DLD1 (cell line): ENCODE data around the gene RAD51B.

Source experiments
- in situ Hi-C: cut with HindIII; loops from 2 replicates; pipeline ENCODE4 v1.10.0; 2017; ENCODE audit warnings: low sequenced_read_pairs

The RAD51B gene

GRCh38 chr14:67833403-67833802 is 13.8 kb downstream of the RAD51B start:
- in situ Hi-C loops: no loop called here

GRCh38 chr14:67835596-67835995 is 16.0 kb downstream of the RAD51B start:
- in situ Hi-C loops: no loop called here

DNA sequence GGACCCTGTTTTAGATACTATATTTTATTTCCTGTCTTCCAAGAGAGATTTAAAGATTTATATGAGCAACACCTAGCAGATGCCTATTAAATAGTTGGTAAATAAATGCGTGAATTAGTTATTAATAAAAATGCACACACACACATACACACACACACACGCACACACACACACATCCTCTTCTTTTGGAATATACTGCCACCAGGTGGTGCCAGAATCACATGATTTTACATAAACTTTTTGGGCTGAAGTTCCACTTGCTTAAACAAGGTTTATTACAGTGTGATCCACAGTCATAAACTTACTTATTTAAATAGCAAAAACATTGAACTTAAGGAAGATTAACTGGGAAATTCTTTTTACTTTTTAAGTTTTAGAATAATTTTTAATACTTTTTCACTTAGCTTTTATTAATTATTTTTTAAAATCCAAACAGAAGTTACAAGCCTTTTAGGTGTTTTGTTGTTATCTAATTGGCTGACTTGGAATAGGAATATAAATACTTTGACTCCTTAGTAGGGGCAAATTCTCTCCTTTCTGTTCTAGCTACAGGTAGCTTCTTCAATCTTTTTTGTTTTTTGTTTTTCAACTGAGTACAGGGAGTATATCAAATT is 17.5 kb downstream of the RAD51B start:
- in situ Hi-C loops: no loop called here

GRCh38 chr14:67846029-67846610 is 26.5 kb downstream of the RAD51B start:
- in situ Hi-C loops: no loop called here

DNA sequence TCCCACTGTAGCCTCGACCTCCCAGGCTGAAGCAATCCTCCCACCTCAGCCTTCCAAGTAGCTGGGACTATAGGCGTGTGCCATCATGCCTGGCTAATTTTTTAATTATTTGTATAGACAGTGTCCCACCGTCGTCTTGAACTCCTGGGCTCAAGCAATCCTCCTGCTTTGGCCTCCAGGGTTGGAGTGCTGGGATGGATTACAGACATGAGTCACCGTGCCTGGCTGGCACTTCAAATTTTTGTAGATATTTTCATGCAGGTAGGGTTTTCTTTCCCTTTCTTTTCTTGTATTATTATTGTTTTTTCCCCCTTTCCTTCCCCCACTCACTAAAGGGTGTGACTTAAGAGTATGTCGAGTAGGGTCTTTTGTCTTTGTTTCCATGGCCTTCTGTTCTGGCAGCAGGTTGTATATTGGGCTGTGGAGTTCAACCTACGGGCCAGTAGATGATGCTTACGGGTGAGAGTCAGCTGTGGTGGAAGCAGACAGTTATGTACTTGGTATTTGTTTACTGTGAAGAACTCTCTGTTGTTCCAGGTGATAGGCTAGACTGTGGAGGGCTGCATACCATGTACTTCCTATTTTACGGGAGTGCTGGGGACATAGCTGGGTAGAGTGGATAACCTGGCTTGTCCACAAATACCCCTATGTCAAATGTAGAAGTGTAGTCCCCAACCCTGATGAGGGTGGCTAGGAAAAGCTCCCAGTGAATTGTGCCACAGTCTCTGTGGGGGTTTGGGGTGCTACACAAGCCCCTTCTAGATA is 30.7 kb downstream of the RAD51B start:
- in situ Hi-C loops: no loop called here

GRCh38 chr14:67851785-67852410 is 32.3 kb downstream of the RAD51B start:
- in situ Hi-C loops: no loop called here

DNA sequence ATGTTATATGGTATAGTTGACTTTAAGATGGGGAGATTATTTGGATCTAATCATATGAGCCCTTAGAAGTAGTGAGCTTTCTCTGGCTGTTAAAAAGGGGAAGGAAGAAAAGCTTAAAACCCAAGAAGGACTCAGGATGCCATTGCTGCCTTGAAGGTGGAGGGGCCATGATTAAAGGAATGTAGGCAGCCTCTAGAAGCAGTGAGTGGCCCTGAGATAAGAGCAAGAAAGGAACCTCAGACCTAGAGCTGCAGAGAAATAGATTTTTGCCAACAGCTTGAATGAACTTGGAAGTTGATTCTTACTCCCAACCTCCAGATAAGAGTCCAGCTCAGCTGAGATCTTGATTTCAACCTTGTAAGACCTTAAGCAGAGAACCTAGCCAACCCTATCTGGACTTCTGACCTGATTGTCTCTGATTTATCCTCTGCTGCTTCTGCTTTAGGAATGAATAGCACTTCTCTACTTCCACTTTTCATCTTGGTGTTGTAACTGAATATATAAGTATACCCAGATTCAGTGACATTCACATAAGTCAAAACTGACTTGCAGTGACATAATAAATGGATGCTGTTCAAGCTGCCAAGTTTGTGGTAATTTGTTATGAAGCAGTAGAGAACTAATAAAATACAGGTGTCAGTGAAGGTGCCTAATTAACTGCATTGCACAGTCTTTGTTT is 33.5 kb downstream of the RAD51B start:
- in situ Hi-C loops: no loop called here

- in situ Hi-C loops: no loop called here
These were observed 34.1 kb downstream of the RAD51B start for GRCh38 chr14:67853715-67854114.

DNA sequence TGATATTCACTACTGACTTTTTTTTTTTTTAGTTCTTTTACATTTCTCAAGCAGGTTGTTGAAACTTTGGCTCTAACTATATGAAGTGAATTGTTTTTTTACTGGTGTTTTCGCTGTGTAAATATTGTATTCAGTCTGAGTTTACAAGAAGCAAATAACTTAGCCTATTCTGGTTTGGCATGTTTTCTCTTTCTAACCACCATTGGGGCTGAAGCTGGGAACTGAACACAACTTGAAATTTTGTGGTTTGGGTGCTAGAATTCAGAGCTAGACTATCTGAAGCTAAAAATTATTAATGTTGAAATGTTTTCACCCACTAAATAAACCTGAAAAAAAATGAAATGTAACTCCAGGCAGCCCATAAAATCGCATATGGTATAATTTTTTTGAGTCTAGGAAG is 37.2 kb downstream of the RAD51B start:
- in situ Hi-C loops: no loop called here

DNA sequence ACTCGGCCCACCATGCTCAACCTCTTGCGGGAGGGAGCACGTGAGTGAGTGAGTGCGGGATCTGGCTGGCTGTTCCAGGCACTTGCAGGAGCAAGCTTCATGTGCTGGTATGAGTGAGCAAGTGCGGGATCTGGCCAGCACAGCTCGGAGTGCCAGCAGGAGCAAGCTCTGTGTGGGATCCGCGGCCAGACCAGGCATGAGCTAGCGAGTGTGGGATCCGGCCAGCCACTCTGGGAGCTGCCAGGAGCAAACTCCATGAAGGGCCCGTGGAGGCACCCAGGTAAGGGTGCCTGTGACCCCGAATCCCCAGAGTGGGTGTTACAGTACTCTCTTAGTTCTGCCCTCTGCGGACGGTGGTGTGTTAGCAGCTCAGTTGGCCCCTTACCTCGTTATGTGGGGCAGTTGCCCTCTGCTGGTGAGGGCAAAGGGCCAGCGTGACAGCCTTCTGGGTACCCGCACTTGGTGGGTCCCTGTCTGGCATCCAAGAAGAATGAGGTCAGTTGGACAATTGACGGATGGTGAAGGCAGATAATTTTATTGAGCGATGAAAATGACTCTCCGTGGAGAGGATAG is 38.3 kb downstream of the RAD51B start:
- in situ Hi-C loops: no loop called here

- in situ Hi-C loops: no loop called here
These were observed 39.7 kb downstream of the RAD51B start for GRCh38 chr14:67859169-67859749.

DNA sequence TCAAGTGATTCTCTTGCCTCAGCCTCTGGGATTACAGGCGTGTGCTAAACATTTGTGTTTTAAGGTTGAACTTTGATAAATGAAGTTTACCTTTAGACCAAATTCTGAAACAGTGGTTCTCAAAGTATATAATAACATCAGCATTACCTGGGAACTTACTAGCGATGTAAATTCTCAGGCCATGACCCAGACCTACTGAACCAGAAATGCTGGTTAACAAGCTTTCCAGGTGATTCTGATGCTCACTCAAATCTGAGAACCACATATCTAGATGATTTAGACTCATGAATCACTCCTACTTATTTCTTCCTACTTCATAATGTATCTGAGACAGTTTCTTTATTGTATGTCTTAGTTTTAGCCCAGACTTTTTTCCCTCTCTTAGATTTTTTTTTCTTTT is 43.6 kb downstream of the RAD51B start:
- in situ Hi-C loops: no loop called here

- in situ Hi-C loops: no loop called here
These were observed 55.8 kb downstream of the RAD51B start for GRCh38 chr14:67875175-67876006.

- in situ Hi-C loops: no loop called here
These were observed 59.4 kb downstream of the RAD51B start for GRCh38 chr14:67879026-67879425.

- in situ Hi-C loops: no loop called here
These were observed 61.6 kb downstream of the RAD51B start for GRCh38 chr14:67881225-67881624.

GRCh38 chr14:67882986-67883555 is 63.5 kb downstream of the RAD51B start:
- in situ Hi-C loops: no loop called here

GRCh38 chr14:67883717-67884116 is 64.1 kb downstream of the RAD51B start:
- in situ Hi-C loops: no loop called here

- in situ Hi-C loops: no loop called here
These were observed 66.6 kb downstream of the RAD51B start for GRCh38 chr14:67886191-67886590.

GRCh38 chr14:67887478-67887877 is 67.9 kb downstream of the RAD51B start:
- in situ Hi-C loops: no loop called here
